Caco-2 (cell line): Measurements from ENCODE around the gene SHANK3. TPM values are rescaled to one million over a fixed set of nuclear protein-coding genes. Genes with fewer than 3 reads are reported as not detected.

ENCODE experiments used
- BruUV-seq: library from RNA; stranded (reverse); fragments of 400-500 nt; replicated peaks from 2 replicates; lab custom pipeline; 2021; lab: Mats Ljungman, UMichigan
- CTCF ChIA-PET: fragments of 300-600 bp; sonication (Branson Sonifier 250); formaldehyde crosslinking; loops from one replicate; lab custom pipeline; 2022; ENCODE audit warnings: antibody characterized with exemption; lab: Charles Lee
- POLR2A ChIA-PET: fragments of 300-600 bp; sonication (Branson Sonifier 250); formaldehyde crosslinking; loops from one replicate; lab custom pipeline; 2022; ENCODE audit warnings: antibody characterized with exemption; lab: Charles Lee
- DNase-seq, 2 experiments: peaks; one replicate each; pipeline versions ENCODE4 v3.0.0 to v3.0.0-alpha.2; 2020 to 2022
- H3K27me3 ChIP-seq: replicated peaks from 2 replicates; pipeline ENCODE4 v1.6.0; 2011; ENCODE audit warnings: low read length; ENCODE audit not compliant: control insufficient read depth, insufficient read depth
- H3K36me3 ChIP-seq: 2 replicates; pipeline ENCODE4 v1.5.1; 2011; ENCODE audit warnings: low read length; ENCODE audit not compliant: control insufficient read depth, insufficient read depth
- H3K4me1 ChIP-seq: fragments of 250-450 bp; sonication (Bioruptor Pico); 2 replicates; pipeline ENCODE4 v1.5.1; 2020; ENCODE audit warnings: mild to moderate bottlenecking
- H3K4me3 ChIP-seq: 2 replicates; pipeline ENCODE4 v1.5.1; 2011; ENCODE audit warnings: low read depth, mild to moderate bottlenecking, control low read depth, low read length
- H3K9me3 ChIP-seq: fragments of 250-450 bp; sonication (Bioruptor Pico); 2 replicates; pipeline ENCODE4 v1.5.1; 2020; ENCODE audit warnings: mild to moderate bottlenecking, moderate library complexity
- H3K27ac Mint-ChIP-seq: one replicate; pipeline ENCODE4 v1.8.0; 2022; ENCODE audit warnings: mixed read lengths; ENCODE audit not compliant: unreplicated experiment
- H3K27me3 Mint-ChIP-seq: one replicate; pipeline ENCODE4 v1.8.0; 2022; ENCODE audit warnings: mixed read lengths; ENCODE audit not compliant: insufficient read depth, unreplicated experiment
- H3K36me3 Mint-ChIP-seq: one replicate; pipeline ENCODE4 v1.8.0; 2022; ENCODE audit warnings: mild to moderate bottlenecking, mixed read lengths; ENCODE audit not compliant: insufficient read depth, unreplicated experiment
- H3K4me1 Mint-ChIP-seq: one replicate; pipeline ENCODE4 v1.8.0; 2022; ENCODE audit warnings: low read depth, mixed read lengths; ENCODE audit not compliant: unreplicated experiment
- H3K4me3 Mint-ChIP-seq: one replicate; pipeline ENCODE4 v1.8.0; 2022; ENCODE audit warnings: mild to moderate bottlenecking, moderate library complexity, mixed read lengths; ENCODE audit not compliant: unreplicated experiment
- H3K9me3 Mint-ChIP-seq: one replicate; pipeline ENCODE4 v1.8.0; 2022; ENCODE audit warnings: mixed read lengths; ENCODE audit not compliant: unreplicated experiment
- CTCF ChIP-seq, 2 experiments: fragments of 200-600 bp in 1 of 2; IDR thresholded peaks; 1 replicate in 1 of 2; 2 replicates in 1 of 2; pipeline versions ENCODE4 v1.5.1 to v1.8.0; 2011 to 2022; ENCODE audit warnings: antibody characterized with exemption in 1 of 2, control low read depth in 1 of 2, inconsistent platforms in 1 of 2, low read depth in 1 of 2, low read length in 1 of 2, mild to moderate bottlenecking in 1 of 2, moderate library complexity in 1 of 2; ENCODE audit not compliant: insufficient read depth in 1 of 2, severe bottlenecking in 1 of 2, unreplicated experiment in 1 of 2
- intact Hi-C: fragments of 100-400 bp; cut with micrococcal nuclease; formaldehyde crosslinking; loops from one replicate; pipeline ENCODE4 v1.10.0; 2022; ENCODE audit not compliant: unreplicated experiment
- total RNA-seq: library from RNA; stranded (reverse); gene quantifications from 2 replicates; pipeline ENCODE4 v1.2.3, GENCODE V29; 2022

Gene SHANK3
- total RNA-seq, 1 experiment from 2014 or later = 4.3 TPM

- no peak overlapping the region for H3K27ac Mint-ChIP-seq
- no peaks in the 10 kb centered on the region for H3K4me1 Mint-ChIP-seq
- no peak for DNase-seq
- CTCF ChIA-PET = no interaction called here
- H3K4me3 Mint-ChIP-seq = no peak overlapping the region
- BruUV-seq = no TSS peak
- H3K9me3 ChIP-seq = no peaks in the 10 kb centered on the region
- TF ChIP-seq CTCF (IDR thresholded peaks at IDR 0.05; ENCODE audit: insufficient read depth in 1 of 2, low read depth in 1 of 2, low read length in 1 of 2, severe bottlenecking in 1 of 2, unreplicated experiment in 1 of 2) = no peak
- no peaks in the 10 kb centered on the region for H3K27me3 Mint-ChIP-seq
- H3K36me3 ChIP-seq = no peaks in the 10 kb centered on the region
- no peaks in the 10 kb centered on the region for H3K36me3 Mint-ChIP-seq
- POLR2A ChIA-PET = no interaction called here
- intact Hi-C loops = no loop called here
- no peaks in the 10 kb centered on the region for H3K27me3 ChIP-seq
- no peaks in the 10 kb centered on the region for H3K9me3 Mint-ChIP-seq
- H3K4me3 ChIP-seq = no peak overlapping the region
- no peaks in the 10 kb centered on the region for H3K4me1 ChIP-seq
Observed at GRCh38 chr22:50721257-50721844, 48.7 kb downstream of the SHANK3 start.

GRCh38 chr22:50722048-50722701, 49.6 kb downstream of the SHANK3 start:
- H3K4me3 Mint-ChIP-seq = no peak overlapping the region
- Histone ChIP-seq H3K4me3 (no peak overlapping the region), H3K9me3 (no peaks in the 10 kb centered on the region), H3K36me3 (no peaks in the 10 kb centered on the region), H3K27me3 (no peaks in the 10 kb centered on the region), H3K4me1 (no peaks in the 10 kb centered on the region)
- no peaks in the 10 kb centered on the region for H3K27me3 Mint-ChIP-seq
- no peaks in the 10 kb centered on the region for H3K36me3 Mint-ChIP-seq
- ChIA-PET CTCF (no interaction called here), POLR2A (no interaction called here)
- no peaks in the 10 kb centered on the region for H3K9me3 Mint-ChIP-seq
- DNase-seq = no peak
- BruUV-seq = no TSS peak
- intact Hi-C loops = no loop called here
- no peak overlapping the region for H3K27ac Mint-ChIP-seq
- no peak for TF ChIP-seq CTCF (IDR thresholded peaks at IDR 0.05; ENCODE audit: insufficient read depth in 1 of 2, low read depth in 1 of 2, low read length in 1 of 2, severe bottlenecking in 1 of 2, unreplicated experiment in 1 of 2)
- no peaks in the 10 kb centered on the region for H3K4me1 Mint-ChIP-seq

Other genes with a start within 250 kb of the SHANK3 start
- gene SBF1, start 197.8 kb upstream of the SHANK3 start, total RNA-seq = 77.8 and 82.8 TPM in 2 replicates
- 28.8 and 30.5 TPM in 2 replicates for gene ADM2, start 191.3 kb upstream of the SHANK3 start, total RNA-seq
- 0.32 TPM in 1 of 2 replicates, not detected in the other for gene MIOX, start 186.0 kb upstream of the SHANK3 start, total RNA-seq
- 68.8 and 77.1 TPM in 2 replicates for gene LMF2, start 165.1 kb upstream of the SHANK3 start, total RNA-seq
- gene NCAPH2, start 164.6 kb upstream of the SHANK3 start, total RNA-seq = 84.3 and 88.9 TPM in 2 replicates
- 3.0 and 6.5 TPM in 2 replicates for gene SCO2, start 147.2 kb upstream of the SHANK3 start, total RNA-seq
- 3.7 and 3.9 TPM in 2 replicates for gene TYMP, start 142.8 kb upstream of the SHANK3 start, total RNA-seq
- gene KLHDC7B, start 126.9 kb upstream of the SHANK3 start, total RNA-seq = 1.1 and 2.0 TPM in 2 replicates
- not detected in 2 replicates for gene SYCE3, start 109.9 kb upstream of the SHANK3 start, total RNA-seq
- 19.8 and 24.6 TPM in 2 replicates for gene CPT1B, start 94.4 kb upstream of the SHANK3 start, total RNA-seq
- gene CHKB, start 90.0 kb upstream of the SHANK3 start, total RNA-seq = 43.3 and 45.4 TPM in 2 replicates
- gene MAPK8IP2, start 72.0 kb upstream of the SHANK3 start, total RNA-seq = 3.2 and 3.9 TPM in 2 replicates
- gene ARSA, start 44.7 kb upstream of the SHANK3 start, total RNA-seq = 11.5 TPM in 2 replicates
- not detected in 2 replicates for gene ACR, start 65.4 kb downstream of the SHANK3 start, total RNA-seq
- gene RABL2B, start 110.8 kb downstream of the SHANK3 start, total RNA-seq = 17.2 and 22.3 TPM in 2 replicates